Naive thymus-derived CD8-positive, alpha-beta T cell (primary cell): ENCODE data around the gene C21orf91. TPM values are rescaled to one million over a fixed set of nuclear protein-coding genes. Genes with fewer than 3 reads are reported as not detected.

Experiments used
- ATAC-seq, 2 donors: fragments of 150-1000 bp; cut with Tn5 transposase in 1 of 2; sonication (Bioruptor Pico), chemical (Tn5 transposase) in 1 of 2; 1 replicate in 1 of 2; 2 replicates in 1 of 2; pipeline ENCODE4 v1.10.0; 2021; ENCODE audit warnings: mild to moderate bottlenecking in 2 of 2, moderate library complexity in 2 of 2
- POLR2A ChIA-PET: fragments of 350-600 bp; sonication (Branson Sonifier 250); formaldehyde crosslinking; loops from one replicate; lab custom pipeline; 2021; ENCODE audit warnings: antibody characterized with exemption; lab: Charles Lee
- DNase-seq, 10 donors: peaks; one replicate each; pipeline versions ENCODE4 v3.0.0 to v3.0.0-alpha.2; 2020 to 2022
- H3K27ac Mint-ChIP-seq, 10 donors: one replicate each; pipeline ENCODE4 v1.8.0; 2020 to 2022; ENCODE audit warnings: mild to moderate bottlenecking in 10 of 10, mixed read lengths in 10 of 10, moderate library complexity in 4 of 10, inconsistent platforms in 1 of 10
- H3K27me3 Mint-ChIP-seq, 5 donors: one replicate each; pipeline ENCODE4 v1.8.0; 2021 to 2022; ENCODE audit warnings: mixed read lengths in 5 of 5
- H3K36me3 Mint-ChIP-seq, 3 donors: one replicate each; pipeline ENCODE4 v1.8.0; 2020 to 2022; ENCODE audit warnings: mixed read lengths in 3 of 3, mild to moderate bottlenecking in 2 of 3, inconsistent platforms in 1 of 3
- H3K4me1 Mint-ChIP-seq, 4 donors: one replicate each; pipeline ENCODE4 v1.8.0; 2021 to 2022; ENCODE audit warnings: mixed read lengths in 4 of 4
- H3K4me3 Mint-ChIP-seq, 10 donors: one replicate each; pipeline ENCODE4 v1.8.0; 2020 to 2022; ENCODE audit warnings: mild to moderate bottlenecking in 10 of 10, mixed read lengths in 10 of 10, moderate library complexity in 6 of 10, inconsistent platforms in 1 of 10
- H3K9me3 Mint-ChIP-seq, 9 donors: one replicate each; pipeline ENCODE4 v1.8.0; 2020 to 2022; ENCODE audit warnings: mixed read lengths in 9 of 9, mild to moderate bottlenecking in 3 of 9, inconsistent platforms in 1 of 9, moderate library complexity in 1 of 9
- polyA plus RNA-seq, 3 donors: library from polyadenylated mRNA; unstranded; fragments of 300-500 nt; fragmentation: Illumina TruSeq; gene quantifications; one replicate each; pipeline ENCODE4 v1.2.3, GENCODE V29; 2021
- total RNA-seq, 8 experiments: library from RNA in 2 of 8; stranded (reverse) in 2 of 8; gene quantifications; one replicate each; pipeline ENCODE4 v1.2.3 and lab custom pipeline; 2021 to 2026

The C21orf91 gene
- total and polyA plus RNA-seq, 5 experiments from 2014 or later: 30.7 to 56.4 (median 40.3) TPM

GRCh38 chr21:17784180-17784598 lies 35.0 kb downstream of the C21orf91 start:
- H3K4me1 Mint-ChIP-seq: peaks cover 64 to 99% (median 95%) of the 10 kb centered on the region in 4 donors
- DNase-seq: no peak
- H3K4me3 Mint-ChIP-seq: peak overlapping the region; percentile 78 to 88 (median 84)
- peak; percentile 50 to 51 for ATAC-seq
- peak overlapping the region; percentile 81 to 95 (median 90) for H3K27ac Mint-ChIP-seq
- H3K36me3 Mint-ChIP-seq: peaks cover 0 to 17% (median 16%) of the 10 kb centered on the region in 3 donors
- H3K27me3 Mint-ChIP-seq: no peaks in the 10 kb centered on the region
- H3K9me3 Mint-ChIP-seq: peaks cover 0 to 5% (median 0%) of the 10 kb centered on the region in 9 donors
- POLR2A ChIA-PET: interaction anchor here (0.8 to 4.6 kb wide), 5 partner anchors 9 to 35 kb away, joined by 3 to 63 read pairs (median 3); partner anchors contain the start of gene C21orf91

GRCh38 chr21:17783481-17784179 lies 35.5 kb downstream of the C21orf91 start:
- H3K36me3 Mint-ChIP-seq: peaks cover 0 to 17% (median 16%) of the 10 kb centered on the region in 3 donors
- POLR2A ChIA-PET: interaction anchor here (0.7 to 4.6 kb wide), 6 partner anchors 8 to 35 kb away, joined by 3 to 63 read pairs (median 4); partner anchors contain the start of gene C21orf91
- peaks cover 62 to 99% (median 92%) of the 10 kb centered on the region in 4 donors for H3K4me1 Mint-ChIP-seq
- peaks cover 0 to 5% (median 0%) of the 10 kb centered on the region in 9 donors for H3K9me3 Mint-ChIP-seq
- peak; percentile 60 to 64 for ATAC-seq
- peak in 4 of 10 donors; percentile 32 to 65 (median 60) for DNase-seq
- no peaks in the 10 kb centered on the region for H3K27me3 Mint-ChIP-seq
- H3K27ac Mint-ChIP-seq: peak overlapping the region; percentile 81 to 95 (median 90)
- peak overlapping the region; percentile 78 to 88 (median 84) for H3K4me3 Mint-ChIP-seq

GRCh38 chr21:17783003-17783402 lies 36.2 kb downstream of the C21orf91 start:
- Mint-ChIP-seq H3K27ac (peak overlapping the region; percentile 81 to 95 (median 90)), H3K27me3 (no peaks in the 10 kb centered on the region), H3K9me3 (peaks cover 0 to 5% (median 0%) of the 10 kb centered on the region in 9 donors), H3K36me3 (peaks cover 0 to 17% (median 16%) of the 10 kb centered on the region in 3 donors), H3K4me1 (peaks cover 59 to 93% (median 85%) of the 10 kb centered on the region in 4 donors), H3K4me3 (peak overlapping the region in 8 of 10 donors; percentile 78 to 88 (median 84))
- DNase-seq (no peak), ATAC-seq (no peak)
- POLR2A ChIA-PET: interaction anchor here (0.7 to 4.6 kb wide), 5 partner anchors 7 to 36 kb away, joined by 3 to 63 read pairs (median 6); partner anchors contain the start of gene C21orf91

GRCh38 chr21:17782051-17782450 lies 37.1 kb downstream of the C21orf91 start:
- peaks cover 58 to 92% (median 76%) of the 10 kb centered on the region in 4 donors for H3K4me1 Mint-ChIP-seq
- DNase-seq (peak in 6 of 10 donors; percentile 8 to 69 (median 46)), ATAC-seq (peak; percentile 41 to 64)
- peak overlapping the region; percentile 33 to 76 (median 62) for H3K4me3 Mint-ChIP-seq
- POLR2A ChIA-PET: interaction anchor here (0.5 to 4.6 kb wide), 4 partner anchors 10 to 37 kb away, joined by 3 to 63 read pairs (median 6); partner anchors contain the start of gene C21orf91
- peak overlapping the region; percentile 63 to 95 (median 89) for H3K27ac Mint-ChIP-seq
- no peaks in the 10 kb centered on the region for H3K27me3 Mint-ChIP-seq
- H3K36me3 Mint-ChIP-seq: peaks cover 0 to 17% (median 14%) of the 10 kb centered on the region in 3 donors
- peaks cover 0 to 5% (median 0%) of the 10 kb centered on the region in 9 donors for H3K9me3 Mint-ChIP-seq

- peaks cover 0 to 12% (median 9%) of the 10 kb centered on the region in 3 donors for H3K36me3 Mint-ChIP-seq
- no peaks in the 10 kb centered on the region for H3K27me3 Mint-ChIP-seq
- H3K27ac Mint-ChIP-seq: peak overlapping the region; percentile 63 to 95 (median 90)
- ATAC-seq (no peak), DNase-seq (no peak)
- peaks cover 0 to 5% (median 0%) of the 10 kb centered on the region in 9 donors for H3K9me3 Mint-ChIP-seq
- H3K4me3 Mint-ChIP-seq: peak overlapping the region in 9 of 10 donors; percentile 33 to 76 (median 67)
- POLR2A ChIA-PET: interaction anchor here (0.5 to 4.6 kb wide), 7 partner anchors 10 to 40 kb away, joined by 3 to 63 read pairs (median 4); partner anchors contain the start of gene C21orf91
- peaks cover 55 to 92% (median 73%) of the 10 kb centered on the region in 4 donors for H3K4me1 Mint-ChIP-seq
Measured at GRCh38 chr21:17781524-17781923, 37.6 kb downstream of the C21orf91 start.

GRCh38 chr21:17780539-17780938 lies 38.6 kb downstream of the C21orf91 start:
- peak overlapping the region; percentile 63 to 95 (median 90) for H3K27ac Mint-ChIP-seq
- H3K27me3 Mint-ChIP-seq: no peaks in the 10 kb centered on the region
- ATAC-seq (peak; percentile 45 to 46), DNase-seq (peak in 7 of 10 donors; percentile 13 to 47 (median 33))
- H3K9me3 Mint-ChIP-seq: peaks cover 0 to 5% (median 0%) of the 10 kb centered on the region in 9 donors
- peak overlapping the region in 9 of 10 donors; percentile 40 to 71 (median 63) for H3K4me3 Mint-ChIP-seq
- POLR2A ChIA-PET: interaction anchor here (0.9 to 4.6 kb wide), 3 partner anchors 28 to 41 kb away, joined by 3 to 63 read pairs (median 3); partner anchors contain the start of gene C21orf91
- peaks cover 55 to 92% (median 72%) of the 10 kb centered on the region in 4 donors for H3K4me1 Mint-ChIP-seq
- peaks cover 0 to 3% (median 2%) of the 10 kb centered on the region in 3 donors for H3K36me3 Mint-ChIP-seq

- Mint-ChIP-seq H3K36me3 (no peaks in the 10 kb centered on the region), H3K4me3 (peak overlapping the region in 7 of 10 donors; percentile 55 to 71 (median 63)), H3K27me3 (no peaks in the 10 kb centered on the region), H3K9me3 (peaks cover 0 to 5% (median 0%) of the 10 kb centered on the region in 9 donors), H3K27ac (peak overlapping the region; percentile 58 to 93 (median 90)), H3K4me1 (peaks cover 50 to 92% (median 71%) of the 10 kb centered on the region in 4 donors)
- POLR2A ChIA-PET: interaction anchor here (0.8 kb wide), 1 partner anchor 39 kb away, joined by 5 read pairs; the partner anchor contains the start of gene C21orf91
- DNase-seq: no peak
- ATAC-seq: no peak
Measured at GRCh38 chr21:17779980-17780379, 39.2 kb downstream of the C21orf91 start.

- DNase-seq (no peak), ATAC-seq (no peak)
- POLR2A ChIA-PET: interaction anchor here (0.8 kb wide), 1 partner anchor 39 kb away, joined by 5 read pairs; the partner anchor contains the start of gene C21orf91
- Mint-ChIP-seq H3K4me3 (peak overlapping the region in 2 of 10 donors; percentile 55 to 67), H3K4me1 (peaks cover 46 to 92% (median 70%) of the 10 kb centered on the region in 4 donors), H3K9me3 (peaks cover 0 to 5% (median 0%) of the 10 kb centered on the region in 9 donors), H3K27ac (peak overlapping the region in 9 of 10 donors; percentile 58 to 93 (median 90)), H3K27me3 (no peaks in the 10 kb centered on the region), H3K36me3 (peaks cover 0 to under 1% (median under 1%) of the 10 kb centered on the region in 3 donors)
Measured at GRCh38 chr21:17779496-17779895, 39.7 kb downstream of the C21orf91 start.

GRCh38 chr21:17777072-17777765 lies 41.9 kb downstream of the C21orf91 start:
- Mint-ChIP-seq H3K9me3 (peaks cover 0 to 26% (median 12%) of the 10 kb centered on the region in 9 donors), H3K4me3 (peak overlapping the region in 1 of 10 donors; percentile 22), H3K4me1 (peaks cover 38 to 71% (median 52%) of the 10 kb centered on the region in 4 donors), H3K27ac (peak overlapping the region in 4 of 10 donors; percentile 20 to 75 (median 33)), H3K27me3 (no peaks in the 10 kb centered on the region), H3K36me3 (peaks cover 3 to 18% (median 14%) of the 10 kb centered on the region in 3 donors)
- POLR2A ChIA-PET: interaction anchor here (1.3 to 2.9 kb wide), 2 partner anchors 39 to 42 kb away, joined by 3 to 49 read pairs; partner anchors contain the start of gene C21orf91
- DNase-seq: no peak
- no peak for ATAC-seq

- H3K9me3 Mint-ChIP-seq: peaks cover 0 to 42% (median 22%) of the 10 kb centered on the region in 9 donors
- H3K27me3 Mint-ChIP-seq: no peaks in the 10 kb centered on the region
- peaks cover 23 to 55% (median 36%) of the 10 kb centered on the region in 4 donors for H3K4me1 Mint-ChIP-seq
- peaks cover 3 to 20% (median 19%) of the 10 kb centered on the region in 3 donors for H3K36me3 Mint-ChIP-seq
- peak overlapping the region; percentile 60 to 85 (median 76) for H3K4me3 Mint-ChIP-seq
- peak in 8 of 10 donors; percentile 22 to 77 (median 50) for DNase-seq
- peak overlapping the region; percentile 51 to 93 (median 88) for H3K27ac Mint-ChIP-seq
- ATAC-seq: peak; percentile 85 to 87
- POLR2A ChIA-PET: interaction anchor here (1.2 to 2.9 kb wide), 6 partner anchors 8 to 43 kb away, joined by 3 to 49 read pairs (median 5); partner anchors contain the start of gene C21orf91
Measured at GRCh38 chr21:17775431-17776126, 43.6 kb downstream of the C21orf91 start.
